Measurements from ENCODE around the gene RALGPS2.

RALGPS2 gene

DNA sequence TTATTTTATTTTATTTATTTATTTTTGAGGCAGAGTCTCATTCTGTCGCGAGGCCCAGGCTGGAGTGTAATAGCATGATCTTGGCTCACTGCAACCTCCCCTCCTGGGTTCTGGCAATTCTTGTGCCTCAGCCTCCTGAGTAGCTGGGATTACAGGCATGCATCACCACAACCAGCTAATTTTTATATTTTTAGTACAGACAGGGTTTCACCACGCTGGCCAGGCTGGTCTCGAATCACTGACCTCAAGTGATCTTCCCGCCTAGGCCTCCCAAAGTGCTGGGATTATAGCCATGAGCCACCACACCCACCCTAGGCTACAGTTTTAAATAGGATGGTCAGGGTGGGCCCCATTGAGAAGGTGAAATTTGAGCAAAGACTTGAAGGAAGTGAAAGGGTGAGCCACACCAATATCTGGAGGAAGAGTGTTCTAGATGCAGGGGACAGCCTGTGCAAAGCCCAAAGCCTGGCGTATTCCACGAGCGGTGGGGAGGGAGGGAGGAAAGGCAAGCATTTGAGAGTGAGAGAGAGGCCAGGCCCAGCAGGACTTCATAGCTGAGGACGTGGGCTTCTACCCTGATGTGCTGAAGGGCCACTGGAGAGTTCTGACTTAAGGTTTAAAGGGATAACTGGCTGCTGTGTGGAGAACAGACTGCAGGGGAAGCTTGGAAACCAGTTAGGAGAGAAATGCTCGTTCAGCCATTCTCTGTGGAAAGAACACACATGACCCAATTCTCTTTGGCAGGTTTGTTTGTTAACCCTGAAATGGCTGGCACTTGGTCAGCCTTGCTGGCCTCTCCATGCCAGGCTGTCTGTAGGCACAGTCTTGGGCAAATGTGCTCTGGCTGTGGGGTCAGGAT lies 238.0 kb downstream of the RALGPS2 start:
- no peak for DNase-seq (ENCODE audit: low read depth in 2 of 2)

DNA sequence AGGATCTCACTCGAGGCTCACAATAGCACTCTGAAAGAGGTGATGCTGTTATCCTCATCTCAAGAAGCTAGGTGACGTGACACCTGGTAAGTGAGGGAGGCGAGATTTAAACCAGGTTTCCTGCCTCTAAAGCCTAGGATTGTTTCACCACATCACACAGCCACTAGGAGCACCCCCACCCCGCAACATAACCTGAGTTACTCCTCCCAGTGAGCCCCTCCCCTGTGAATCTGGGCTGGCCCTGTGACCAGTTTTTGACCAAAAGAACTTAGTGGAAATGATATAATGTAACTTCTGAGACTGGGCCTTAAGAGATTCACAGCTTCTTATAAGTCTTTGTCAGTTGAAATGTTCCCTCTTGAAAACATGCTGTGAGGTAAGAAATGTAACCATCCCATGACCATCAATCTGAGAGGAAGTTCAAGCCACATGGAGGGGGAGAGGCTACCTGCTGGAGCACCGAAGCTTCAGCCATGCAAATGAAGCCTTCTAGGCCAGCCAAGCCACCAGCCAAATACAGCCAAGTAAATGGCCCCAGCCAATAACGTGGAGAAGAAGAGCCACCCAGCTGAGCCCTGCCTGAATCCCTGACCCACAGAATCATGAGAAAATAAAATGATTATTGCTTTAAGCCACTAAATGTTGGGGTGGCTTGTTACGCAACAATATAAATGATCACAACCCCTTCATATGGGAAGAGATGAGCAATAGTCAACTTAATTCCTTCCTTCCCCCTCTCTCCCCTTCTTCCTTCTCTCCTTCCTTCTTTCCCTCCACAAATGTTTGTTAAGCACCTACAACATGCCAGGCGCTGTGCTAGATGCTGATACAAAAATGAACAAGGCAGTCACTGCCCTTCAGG lies 239.7 kb downstream of the RALGPS2 start:
- no peak for DNase-seq (ENCODE audit: low read depth in 2 of 2)

DNA sequence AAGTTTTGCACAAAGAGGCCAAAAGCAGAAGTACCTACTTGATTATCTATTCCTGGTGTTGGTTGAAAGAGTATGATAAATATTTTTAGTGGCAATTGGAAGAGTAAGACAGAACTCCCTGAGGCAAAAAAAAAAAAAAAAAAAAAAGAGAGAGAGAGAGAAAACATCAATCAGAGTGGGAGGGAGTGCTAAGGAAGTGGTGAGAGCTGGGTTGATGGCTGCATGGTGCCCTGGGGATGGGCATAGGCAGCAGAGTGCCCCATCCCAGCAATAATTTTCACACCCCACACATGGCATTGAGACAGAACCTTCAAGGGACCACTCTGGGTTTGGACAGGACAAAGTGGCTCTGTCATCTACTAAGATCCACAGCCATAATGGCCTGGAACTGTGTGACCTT lies 241.3 kb downstream of the RALGPS2 start:
- DNase-seq (ENCODE audit: low read depth in 2 of 2) = no peak

DNA sequence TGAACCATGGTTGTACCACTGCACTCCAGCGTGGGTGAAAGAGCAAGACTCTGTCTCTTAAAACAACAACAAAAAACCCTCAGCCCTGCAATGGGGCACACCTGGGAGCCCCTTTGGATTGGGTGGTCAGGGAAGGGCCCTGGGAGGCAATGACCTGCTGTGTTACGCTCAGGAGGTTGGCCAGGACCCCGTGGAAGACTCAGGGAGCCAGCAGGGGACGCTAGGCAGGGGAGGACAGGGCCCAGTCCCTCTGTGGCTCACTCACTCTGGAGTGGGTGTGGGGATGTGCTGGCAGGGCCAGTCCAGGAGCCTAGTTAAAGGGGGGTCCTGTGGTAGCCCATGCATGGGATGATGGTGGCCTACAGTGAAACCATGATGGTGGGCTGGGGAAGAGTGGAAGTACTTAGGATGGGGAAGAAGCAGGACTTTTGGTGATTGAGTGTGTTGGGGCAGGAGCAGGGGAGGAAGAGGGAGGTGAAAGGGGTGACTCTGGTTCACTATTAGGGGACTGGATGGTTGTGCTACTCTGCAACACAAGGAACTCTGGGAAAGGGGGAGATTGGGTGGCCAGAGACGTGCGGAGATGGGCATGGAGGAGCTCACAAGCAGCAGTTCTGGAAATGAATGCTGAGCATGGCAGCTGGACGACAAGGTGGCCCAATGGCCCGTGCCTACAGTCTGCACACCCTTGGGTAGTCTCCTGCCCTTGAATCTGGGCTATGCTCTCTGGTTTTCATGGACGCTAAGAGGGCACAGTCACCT lies 244.4 kb downstream of the RALGPS2 start:
- no peak for DNase-seq (ENCODE audit: low read depth in 2 of 2)

DNA sequence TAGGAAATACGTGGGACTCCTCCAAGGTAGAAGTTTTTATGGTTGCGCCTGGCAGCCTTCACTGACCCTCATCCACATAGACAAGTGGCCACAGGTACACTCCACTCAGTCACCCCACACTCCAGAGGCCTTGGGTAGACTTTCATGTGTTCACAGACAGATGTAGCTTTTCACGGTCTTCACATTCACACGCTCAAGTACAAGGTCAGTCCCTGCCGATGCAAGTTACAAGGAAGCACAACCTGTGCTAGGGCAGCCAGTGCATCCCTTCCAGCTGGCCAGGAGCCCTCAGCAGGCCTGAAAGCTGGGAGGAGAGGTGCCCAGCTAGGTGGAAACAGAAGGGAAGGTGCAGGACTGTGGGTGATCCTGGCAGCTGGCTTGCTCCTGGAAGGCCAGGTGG lies 245.1 kb downstream of the RALGPS2 start:
- DNase-seq (ENCODE audit: low read depth in 2 of 2) = no peak
